GM12878 (cell line): ENCODE measurements around the gene SHROOM3. TPM values are rescaled to one million over a fixed set of nuclear protein-coding genes. Genes with fewer than 3 reads are reported as not detected.

ENCODE experiments used
- ATAC-seq: fragments of 200-7000 bp; cut with Tn5 transposase; 3 replicates; pipeline ENCODE4 v1.9.1; 2020; ENCODE audit warnings: mild to moderate bottlenecking, moderate library complexity
- BruUV-seq: library from RNA; stranded (reverse); fragments of 400-500 nt; replicated peaks from 2 replicates; lab custom pipeline; 2021; lab: Mats Ljungman, UMichigan
- CTCF ChIA-PET: fragments of 300-600 bp; sonication (Branson Sonifier 250); formaldehyde crosslinking; extraction: SDS; loops from one replicate; lab custom pipeline; 2021; ENCODE audit warnings: inconsistent platforms; lab: Yijun Ruan, JAX
- POLR2A ChIA-PET: fragments of 350-600 bp; formaldehyde crosslinking; extraction: SDS; loops from one replicate; lab custom pipeline; 2021; ENCODE audit warnings: inconsistent platforms; lab: Charles Lee
- RAD21 ChIA-PET: fragments of 300-600 bp; sonication (Branson Sonifier 250); formaldehyde crosslinking; loops from one replicate; lab custom pipeline; 2023; ENCODE audit warnings: antibody characterized with exemption; ENCODE audit not compliant: unreplicated experiment; lab: Charles Lee
- SMC1A ChIA-PET: fragments of 300-600 bp; sonication (Branson Sonifier 250); formaldehyde crosslinking; loops from one replicate; lab custom pipeline; 2023; ENCODE audit not compliant: unreplicated experiment, uncharacterized antibody; lab: Charles Lee
- DNase-seq: peaks from one replicate; pipeline ENCODE4 v3.0.0-alpha.2; 2011; ENCODE audit warnings: low read depth, low spot score
- FAIRE-seq: peaks from 3 replicates; lab custom pipeline; 2011; peaks lifted over from hg19 to GRCh38; lab: Jason Lieb, UNC
- H2AFZ ChIP-seq: 2 replicates; pipeline ENCODE4 v1.6.0; 2011; ENCODE audit warnings: low read depth, low read length, control low read depth; ENCODE audit not compliant: control insufficient read depth
- H3K27ac ChIP-seq: 2 replicates; pipeline ENCODE4 v1.5.1; 2011; ENCODE audit warnings: control low read depth; ENCODE audit not compliant: control insufficient read depth, insufficient read depth
- H3K27me3 ChIP-seq, 2 experiments: replicated peaks in 1 of 2; 2 replicates each; pipeline versions ENCODE4 v1.6.0 to v1.6.1; 2011; ENCODE audit warnings: low read length in 1 of 2; ENCODE audit not compliant: control insufficient read depth in 2 of 2, insufficient read depth in 2 of 2
- H3K36me3 ChIP-seq, 2 experiments: 2 replicates each; pipeline ENCODE4 v1.5.1; 2011; ENCODE audit warnings: low read length in 1 of 2; ENCODE audit not compliant: control insufficient read depth in 2 of 2, insufficient read depth in 2 of 2
- H3K4me1 ChIP-seq: 2 replicates; pipeline ENCODE4 v1.6.1; 2011; ENCODE audit warnings: mild to moderate bottlenecking, low read length, moderate library complexity, mixed read lengths; ENCODE audit not compliant: control insufficient read depth, insufficient read depth
- H3K4me2 ChIP-seq: 2 replicates; pipeline ENCODE4 v1.6.0; 2011; ENCODE audit warnings: control low read depth; ENCODE audit not compliant: control insufficient read depth, insufficient read depth
- H3K4me3 ChIP-seq: fragments of 200-600 bp; sonication (generic); 2 replicates; pipeline ENCODE4 v1.5.1; 2016
- H3K79me2 ChIP-seq: 2 replicates; pipeline ENCODE4 v1.6.0; 2011; ENCODE audit warnings: low read length; ENCODE audit not compliant: control insufficient read depth, insufficient read depth
- H3K9ac ChIP-seq: 2 replicates; pipeline ENCODE4 v1.8.0; 2011; ENCODE audit warnings: low read length, control low read depth, mixed read lengths; ENCODE audit not compliant: control insufficient read depth, insufficient read depth
- H3K9me3 ChIP-seq: replicated peaks from 3 replicates; pipeline ENCODE4 v1.5.1; 2011; ENCODE audit warnings: mild to moderate bottlenecking, low read length; ENCODE audit not compliant: control insufficient read depth, insufficient read depth
- H4K20me1 ChIP-seq: 2 replicates; pipeline ENCODE4 v1.6.0; 2011; ENCODE audit not compliant: control insufficient read depth, insufficient read depth
- BACH1 ChIP-seq: fragments of 450-650 bp; IDR thresholded peaks from 2 replicates; pipeline ENCODE4 v1.6.1; 2017; ENCODE audit warnings: mild to moderate bottlenecking, borderline replicate concordance
- CHD1 ChIP-seq: IDR thresholded peaks from 2 replicates; pipeline ENCODE4 v1.6.1; 2012; ENCODE audit warnings: low read depth, low read length, improper control_type of control experiment
- CHD4 ChIP-seq: fragments of 200-600 bp; sonication (generic); IDR thresholded peaks from 2 replicates; pipeline ENCODE4 v1.6.1; 2016; ENCODE audit warnings: mild to moderate bottlenecking
- DPF2 ChIP-seq: fragments of 450-650 bp; IDR thresholded peaks from 2 replicates; pipeline ENCODE4 v1.6.1; 2017; ENCODE audit warnings: mild to moderate bottlenecking
- IRF4 ChIP-seq: IDR thresholded peaks from 2 replicates; pipeline ENCODE4 v1.6.1; 2011; ENCODE audit warnings: low read depth, low read length
- NBN ChIP-seq: fragments of 450-650 bp; IDR thresholded peaks from 2 replicates; pipeline ENCODE4 v1.6.1; 2016
- RUNX3 ChIP-seq: IDR thresholded peaks from 2 replicates; pipeline ENCODE4 v1.6.1; 2012; ENCODE audit warnings: low read length, inconsistent platforms
- ZZZ3 ChIP-seq: IDR thresholded peaks from 2 replicates; pipeline ENCODE4 v1.6.1; 2011; ENCODE audit warnings: low read depth; ENCODE audit not compliant: control insufficient read depth, insufficient read length
- WGBS: methylation state at CpG from one replicate; pipeline ENCODE4 v1.1.6; 2016; ENCODE audit warnings: low lambda C conversion rate; ENCODE audit not compliant: insufficient replicate concordance, insufficient coverage; ENCODE audit errors: missing lambda C conversion rate; 5-methylcytosine and 5-hydroxymethylcytosine counted together
- in situ Hi-C: fragments of 300-500 bp; cut with MboI; formaldehyde crosslinking; loops from 9 replicates; pipeline ENCODE4 v1.14.3; 2018; ENCODE audit warnings: mixed read lengths
- intact Hi-C: fragments of 100-400 bp; cut with micrococcal nuclease; formaldehyde crosslinking; loops from one replicate; pipeline ENCODE4 v1.14.2; 2022; ENCODE audit not compliant: unreplicated experiment
- polyA plus RNA-seq, 11 experiments: library from polyadenylated mRNA; depleted of rRNA in 4 of 11; unstranded in 6 of 11; stranded (reverse) in 5 of 11; fragments of >200 nt; fragmentation: Nextera tagmentation in 4 of 11; fragmentation: Illumina TruSeq in 1 of 11; extraction: Ambion mirVana in 4 of 11; extraction: Trizol in 1 of 11; gene quantifications; 1 replicate in 1 of 11; 2 replicates in 10 of 11; pipeline versions ENCODE4 v1.2.1 to v1.2.3, GENCODE V29; 2011 to 2016; ENCODE audit warnings: inconsistent platforms in 2 of 11, missing spikeins in 2 of 11, low read depth in 1 of 11
- total RNA-seq, 4 experiments: library from RNA; depleted of rRNA in 3 of 4; stranded (reverse); fragments of >200 nt in 3 of 4; fragmentation: Illumina TruSeq in 1 of 4; extraction: Trizol in 1 of 4; gene quantifications; 2 replicates each; pipeline versions ENCODE4 v1.2.1 to v1.2.3, GENCODE V29; 2013 to 2021
- TF ChIP-seq, protein P1 (sequence below): fragments of 450-650 bp; formaldehyde crosslinking; IDR thresholded peaks from 2 replicates; pipeline ENCODE4 v1.4.0; 2020; ENCODE audit warnings: mild to moderate bottlenecking, moderate library complexity
- TF ChIP-seq, protein P2 (sequence below): fragments of 450-650 bp; IDR thresholded peaks from 2 replicates; pipeline ENCODE4 v1.6.1; 2016; ENCODE audit warnings: mild to moderate bottlenecking
- TF ChIP-seq, protein P3 (sequence below): fragments of 450-650 bp; IDR thresholded peaks from 2 replicates; pipeline ENCODE4 v1.6.1; 2017; ENCODE audit warnings: antibody characterized with exemption, mild to moderate bottlenecking, moderate library complexity

The SHROOM3 gene
- total and polyA plus RNA-seq, 10 of the 15 experiments (the other 5 are each of a cell fraction or from before 2014, with no cell fraction given), result under 0.01 to 0.29 (median 0.08) TPM; not detected in 1

DNA sequence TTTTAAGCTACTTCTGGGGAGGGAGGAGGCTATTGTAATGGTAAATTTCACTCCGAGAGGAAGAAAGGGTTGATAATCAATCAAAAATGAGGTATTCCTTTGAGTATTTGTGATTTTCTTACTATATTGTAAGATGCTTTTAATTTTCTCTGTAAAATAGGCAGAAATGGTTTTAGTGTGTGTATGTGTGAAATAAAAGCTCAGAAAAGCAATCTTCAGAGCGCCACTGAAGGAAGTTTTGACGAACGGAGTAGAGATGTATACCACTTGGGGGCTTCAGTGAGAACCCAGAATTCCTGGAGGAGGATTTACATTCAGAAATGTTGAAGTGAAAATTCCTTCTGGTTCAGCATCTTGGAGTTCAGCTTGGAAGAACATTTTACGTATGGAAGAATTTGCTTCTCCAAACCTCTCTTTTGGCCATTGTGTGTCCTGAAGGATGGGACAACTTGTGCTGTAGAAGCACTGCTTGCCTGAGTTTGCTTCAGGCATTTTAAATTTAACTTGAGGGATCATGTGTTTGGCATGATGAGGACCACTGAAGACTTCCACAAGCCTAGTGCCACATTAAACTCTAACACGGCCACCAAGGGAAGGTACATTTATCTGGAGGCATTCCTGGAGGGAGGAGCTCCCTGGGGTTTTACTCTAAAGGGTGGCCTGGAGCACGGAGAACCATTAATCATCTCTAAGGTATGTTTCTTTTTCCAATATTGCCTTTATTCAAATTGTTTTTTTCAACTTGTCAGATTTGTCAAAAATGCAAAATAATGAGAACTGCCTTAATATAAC is 695 bp downstream of the SHROOM3 start:
- RAD21 ChIA-PET, result interaction anchor here (1.3 kb wide), 1 partner anchor 69 kb away, joined by 4 read pairs; no protein-coding TSS in a partner anchor
- no TSS peak for BruUV-seq
- no peaks in the 10 kb centered on the region for H3K79me2 ChIP-seq
- in situ Hi-C loops (no loop called here), intact Hi-C loops (no loop called here)
- H3K4me1 ChIP-seq, result no peaks in the 10 kb centered on the region
- no peak overlapping the region for H3K4me2 ChIP-seq
- CTCF ChIA-PET, result interaction anchor here (0.7 to 2.5 kb wide), 3 partner anchors 69 to 768 kb away, joined by 3 to 15 read pairs (median 4); no protein-coding TSS in a partner anchor
- no peak for TF ChIP-seq CHD4
- TF ChIP-seq BACH1, result no peak
- TF ChIP-seq, protein P1, sequence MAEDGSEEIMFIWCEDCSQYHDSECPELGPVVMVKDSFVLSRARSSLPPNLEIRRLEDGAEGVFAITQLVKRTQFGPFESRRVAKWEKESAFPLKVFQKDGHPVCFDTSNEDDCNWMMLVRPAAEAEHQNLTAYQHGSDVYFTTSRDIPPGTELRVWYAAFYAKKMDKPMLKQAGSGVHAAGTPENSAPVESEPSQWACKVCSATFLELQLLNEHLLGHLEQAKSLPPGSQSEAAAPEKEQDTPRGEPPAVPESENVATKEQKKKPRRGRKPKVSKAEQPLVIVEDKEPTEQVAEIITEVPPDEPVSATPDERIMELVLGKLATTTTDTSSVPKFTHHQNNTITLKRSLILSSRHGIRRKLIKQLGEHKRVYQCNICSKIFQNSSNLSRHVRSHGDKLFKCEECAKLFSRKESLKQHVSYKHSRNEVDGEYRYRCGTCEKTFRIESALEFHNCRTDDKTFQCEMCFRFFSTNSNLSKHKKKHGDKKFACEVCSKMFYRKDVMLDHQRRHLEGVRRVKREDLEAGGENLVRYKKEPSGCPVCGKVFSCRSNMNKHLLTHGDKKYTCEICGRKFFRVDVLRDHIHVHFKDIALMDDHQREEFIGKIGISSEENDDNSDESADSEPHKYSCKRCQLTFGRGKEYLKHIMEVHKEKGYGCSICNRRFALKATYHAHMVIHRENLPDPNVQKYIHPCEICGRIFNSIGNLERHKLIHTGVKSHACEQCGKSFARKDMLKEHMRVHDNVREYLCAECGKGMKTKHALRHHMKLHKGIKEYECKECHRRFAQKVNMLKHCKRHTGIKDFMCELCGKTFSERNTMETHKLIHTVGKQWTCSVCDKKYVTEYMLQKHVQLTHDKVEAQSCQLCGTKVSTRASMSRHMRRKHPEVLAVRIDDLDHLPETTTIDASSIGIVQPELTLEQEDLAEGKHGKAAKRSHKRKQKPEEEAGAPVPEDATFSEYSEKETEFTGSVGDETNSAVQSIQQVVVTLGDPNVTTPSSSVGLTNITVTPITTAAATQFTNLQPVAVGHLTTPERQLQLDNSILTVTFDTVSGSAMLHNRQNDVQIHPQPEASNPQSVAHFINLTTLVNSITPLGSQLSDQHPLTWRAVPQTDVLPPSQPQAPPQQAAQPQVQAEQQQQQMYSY (CRISPR knock-in tag), result no peak
- TF ChIP-seq, protein P2, sequence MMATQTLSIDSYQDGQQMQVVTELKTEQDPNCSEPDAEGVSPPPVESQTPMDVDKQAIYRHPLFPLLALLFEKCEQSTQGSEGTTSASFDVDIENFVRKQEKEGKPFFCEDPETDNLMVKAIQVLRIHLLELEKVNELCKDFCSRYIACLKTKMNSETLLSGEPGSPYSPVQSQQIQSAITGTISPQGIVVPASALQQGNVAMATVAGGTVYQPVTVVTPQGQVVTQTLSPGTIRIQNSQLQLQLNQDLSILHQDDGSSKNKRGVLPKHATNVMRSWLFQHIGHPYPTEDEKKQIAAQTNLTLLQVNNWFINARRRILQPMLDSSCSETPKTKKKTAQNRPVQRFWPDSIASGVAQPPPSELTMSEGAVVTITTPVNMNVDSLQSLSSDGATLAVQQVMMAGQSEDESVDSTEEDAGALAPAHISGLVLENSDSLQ, result no peak
- no peak for TF ChIP-seq IRF4
- TF ChIP-seq RUNX3, result no peak
- TF ChIP-seq NBN, result no peak
- TF ChIP-seq DPF2, result no peak
- no peak for TF ChIP-seq ZZZ3
- TF ChIP-seq, protein P3, sequence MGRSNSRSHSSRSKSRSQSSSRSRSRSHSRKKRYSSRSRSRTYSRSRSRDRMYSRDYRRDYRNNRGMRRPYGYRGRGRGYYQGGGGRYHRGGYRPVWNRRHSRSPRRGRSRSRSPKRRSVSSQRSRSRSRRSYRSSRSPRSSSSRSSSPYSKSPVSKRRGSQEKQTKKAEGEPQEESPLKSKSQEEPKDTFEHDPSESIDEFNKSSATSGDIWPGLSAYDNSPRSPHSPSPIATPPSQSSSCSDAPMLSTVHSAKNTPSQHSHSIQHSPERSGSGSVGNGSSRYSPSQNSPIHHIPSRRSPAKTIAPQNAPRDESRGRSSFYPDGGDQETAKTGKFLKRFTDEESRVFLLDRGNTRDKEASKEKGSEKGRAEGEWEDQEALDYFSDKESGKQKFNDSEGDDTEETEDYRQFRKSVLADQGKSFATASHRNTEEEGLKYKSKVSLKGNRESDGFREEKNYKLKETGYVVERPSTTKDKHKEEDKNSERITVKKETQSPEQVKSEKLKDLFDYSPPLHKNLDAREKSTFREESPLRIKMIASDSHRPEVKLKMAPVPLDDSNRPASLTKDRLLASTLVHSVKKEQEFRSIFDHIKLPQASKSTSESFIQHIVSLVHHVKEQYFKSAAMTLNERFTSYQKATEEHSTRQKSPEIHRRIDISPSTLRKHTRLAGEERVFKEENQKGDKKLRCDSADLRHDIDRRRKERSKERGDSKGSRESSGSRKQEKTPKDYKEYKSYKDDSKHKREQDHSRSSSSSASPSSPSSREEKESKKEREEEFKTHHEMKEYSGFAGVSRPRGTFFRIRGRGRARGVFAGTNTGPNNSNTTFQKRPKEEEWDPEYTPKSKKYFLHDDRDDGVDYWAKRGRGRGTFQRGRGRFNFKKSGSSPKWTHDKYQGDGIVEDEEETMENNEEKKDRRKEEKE, result no peak
- no peak for TF ChIP-seq CHD1
- 61% methylated on average over 7 of the region's 7 CpGs for WGBS
- no peak overlapping the region for H3K4me3 ChIP-seq
- SMC1A ChIA-PET, result interaction anchor here (0.6 to 1.7 kb wide), 3 partner anchors 66 to 583 kb away, joined by 3 to 4 read pairs (median 3); no protein-coding TSS in a partner anchor
- DNase-seq (no peak), ATAC-seq (no peak), FAIRE-seq (no peak)
- no peak overlapping the region for H2AFZ ChIP-seq
- POLR2A ChIA-PET, result no interaction called here
- H3K27me3 ChIP-seq, result peaks cover 0 to 8% of the 10 kb centered on the region in 2 experiments; a peak in 3 of 4 replicates
- H3K9ac ChIP-seq, result no peak overlapping the region
- H3K27ac ChIP-seq, result no peak overlapping the region
- no peaks in the 10 kb centered on the region for H3K9me3 ChIP-seq
- H4K20me1 ChIP-seq, result no peaks in the 10 kb centered on the region
- H3K36me3 ChIP-seq, result no peaks in the 10 kb centered on the region
